Measurements from ENCODE around the gene SGMS2.

GRCh38 chr4:107801766-107802211 is 22.9 kb upstream of the SGMS2 start:
- TF ChIP-seq EZH2 (IDR thresholded peaks at IDR 0.05; ENCODE audit: insufficient read depth, poor library complexity, severe bottlenecking) (no peak), EZH2phosphoT487 (IDR thresholded peaks at IDR 0.05; ENCODE audit: insufficient read depth, low read depth) (no peak)

All from GM23248 (cell line).